ENCODE data around the gene HSD17B11. TPM values are rescaled to one million over a fixed set of nuclear protein-coding genes. Genes with fewer than 3 reads are reported as not detected.
"Not testable (repeated sequence)": the region's sequence is repeated elsewhere in the genome, so short reads cannot be mapped to it uniquely, and the experiment has no call there.

The HSD17B11 gene
- polyA plus RNA-seq, 2 of the 4 experiments (the other 2 are of a cell fraction) = 51.5 to 113 TPM

DNA sequence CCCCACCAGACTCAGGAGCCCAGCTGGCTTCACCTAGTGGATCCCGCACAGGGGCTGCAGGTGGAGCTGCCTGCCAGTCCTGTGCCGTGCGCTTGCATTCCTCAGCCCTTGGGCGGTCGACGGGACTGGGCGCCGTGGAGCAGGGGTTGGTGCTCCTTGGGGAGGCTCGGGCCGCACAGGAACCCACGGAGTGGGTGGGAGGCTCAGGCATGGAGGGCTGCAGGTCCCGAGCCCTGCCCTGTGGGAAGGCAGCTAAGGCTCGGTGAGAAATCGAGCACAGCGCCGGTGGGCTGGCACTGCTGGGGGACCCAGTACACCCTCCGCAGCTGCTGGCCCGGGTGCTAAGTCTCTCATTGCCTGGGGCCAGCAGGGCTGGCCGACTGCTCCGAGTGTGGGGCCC lies 4.9 kb upstream of the HSD17B11 start:
- ATAC-seq; POLR2A ChIA-PET; H3K4me1 ChIP-seq; H3K9me3 ChIP-seq; H3K4me2 ChIP-seq; FAIRE-seq; H3K27ac ChIP-seq; DNase-seq (ENCODE audit: low read depth in 1 of 2, low spot score in 1 of 2); H3K4me3 ChIP-seq: not testable (repeated sequence)
- no CpG with 5 or more reads among the region's 20 CpGs for WGBS (ENCODE audit: missing lambda C conversion rate)
- CTCF ChIA-PET = interaction anchor here (1.2 kb wide), 1 partner anchor 26 kb away, joined by 3 read pairs; the partner anchor contains the start of gene NUDT9

DNA sequence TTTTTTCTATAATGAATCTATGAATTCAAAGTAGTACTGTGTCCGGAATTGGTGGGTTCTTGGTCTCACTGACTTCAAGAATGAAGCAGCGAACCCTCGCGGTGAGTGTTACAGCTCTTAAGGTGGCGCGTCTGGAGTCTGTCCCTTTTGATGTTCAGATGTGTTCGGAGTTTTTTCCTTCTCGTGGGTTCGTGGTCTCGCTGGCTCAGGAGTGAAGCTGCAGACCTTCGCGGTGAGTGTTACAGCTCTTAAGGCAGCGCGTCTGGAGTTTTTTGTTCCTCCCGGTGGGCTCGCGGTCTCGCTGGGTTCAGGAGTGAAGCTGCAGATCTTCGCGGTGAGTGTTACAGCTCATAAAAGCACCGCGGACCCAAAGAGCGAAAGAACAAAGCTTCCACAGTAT lies 4.1 kb upstream of the HSD17B11 start:
- 89% methylated on average over 23 of the region's 23 CpGs for WGBS (ENCODE audit: missing lambda C conversion rate)
- H3K4me2 ChIP-seq; FAIRE-seq; H3K27ac ChIP-seq; POLR2A ChIA-PET; H3K4me3 ChIP-seq; H3K4me1 ChIP-seq; ATAC-seq; H3K9me3 ChIP-seq; DNase-seq (ENCODE audit: low read depth in 1 of 2, low spot score in 1 of 2): not testable (repeated sequence)
- CTCF ChIA-PET = interaction anchor here (1.6 to 2.1 kb wide), 2 partner anchors 10 to 19 kb away, joined by 3 to 8 read pairs; no protein-coding TSS in a partner anchor

DNA sequence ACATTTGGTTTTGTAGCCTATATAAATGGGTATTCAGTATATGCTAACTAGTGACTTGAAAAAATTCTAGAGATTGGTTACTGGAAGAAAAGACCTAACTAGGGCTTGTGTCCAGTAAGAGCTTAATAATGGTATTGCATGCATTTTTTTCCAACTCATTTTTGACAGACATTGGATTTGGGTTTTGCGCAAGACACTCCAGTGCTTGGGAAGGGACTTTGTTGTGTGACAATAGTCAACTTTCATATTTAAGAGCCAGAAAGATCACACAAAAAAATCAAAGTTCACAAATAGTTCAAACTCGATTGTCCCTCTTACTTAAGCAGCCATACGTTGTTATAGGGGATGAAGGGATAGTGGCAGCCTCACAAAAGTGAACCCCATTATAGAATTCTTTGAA lies 1.2 kb upstream of the HSD17B11 start:
- Histone ChIP-seq H3K4me2 (peak overlapping the region; percentile 63), H3K27ac (0 out of 6 replicates have a peak overlapping the region, but pooled peaks of 1 of the 2 experiments have one; percentile 16), H3K4me1 (peaks cover 6% of the 10 kb centered on the region; the same call in 1 of the 3 replicates), H3K4me3 (no peak overlapping the region), H3K9me3 (no peaks in the 10 kb centered on the region)
- FAIRE-seq = no peak
- no peak for DNase-seq (ENCODE audit: low read depth in 1 of 2, low spot score in 1 of 2)
- TF ChIP-seq NPAS2 (CRISPR knock-in tag; IDR thresholded peaks at IDR 0.05; ENCODE audit: borderline replicate concordance) (no peak), CEBPB (IDR thresholded peaks at IDR 0.05) (peak in 1 of 2 experiments; percentile 19; a peak in 2 of 4 replicates)
- ATAC-seq = no peak
- POLR2A ChIA-PET = interaction anchor here (0.6 to 1.8 kb wide), 2 partner anchors 19 to 30 kb away, joined by 4 to 5 read pairs; partner anchors contain the start of gene NUDT9
- WGBS (ENCODE audit: missing lambda C conversion rate) = 89% methylated on average over 3 of the region's 3 CpGs
- CTCF ChIA-PET = interaction anchor here (2.0 to 2.5 kb wide), 2 partner anchors 11 to 16 kb away, joined by 7 to 17 read pairs; no protein-coding TSS in a partner anchor

DNA sequence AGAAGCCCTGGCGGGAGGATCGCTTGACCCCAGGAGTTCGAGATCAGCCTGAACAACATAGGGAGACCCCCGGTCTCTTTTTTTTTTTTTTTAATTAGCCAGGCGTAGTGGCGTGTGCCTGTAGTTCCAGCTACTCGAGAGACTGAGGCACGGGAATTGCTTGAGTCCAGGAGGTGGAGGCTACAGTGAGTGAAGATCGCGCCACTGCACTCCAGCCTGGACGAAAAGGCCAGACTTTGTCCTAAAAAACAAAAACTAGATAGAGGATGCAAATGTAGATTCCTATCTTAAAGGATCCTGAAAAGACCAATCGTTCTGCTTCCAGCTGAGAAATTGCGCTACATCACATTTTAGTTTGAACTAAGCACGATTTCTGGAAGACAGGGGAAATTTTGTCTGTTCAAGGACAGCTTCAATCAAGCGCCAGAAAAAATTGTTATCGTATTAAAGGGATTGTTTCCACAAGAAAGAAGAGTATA lies 627 bp upstream of the HSD17B11 start:
- POLR2A ChIA-PET = interaction anchor here (0.6 to 2.3 kb wide), 8 partner anchors 9 to 45 kb away, joined by 3 to 28 read pairs (median 4); partner anchors contain the start of gene NUDT9
- ATAC-seq = peak; percentile 26 to 54; a peak in 3 of 6 replicates
- TF ChIP-seq CHD4 (IDR thresholded peaks at IDR 0.05; ENCODE audit: borderline replicate concordance) = no peak
- TF ChIP-seq KDM1A (IDR thresholded peaks at IDR 0.05; ENCODE audit: low read depth) = no peak
- TF ChIP-seq, protein P1, sequence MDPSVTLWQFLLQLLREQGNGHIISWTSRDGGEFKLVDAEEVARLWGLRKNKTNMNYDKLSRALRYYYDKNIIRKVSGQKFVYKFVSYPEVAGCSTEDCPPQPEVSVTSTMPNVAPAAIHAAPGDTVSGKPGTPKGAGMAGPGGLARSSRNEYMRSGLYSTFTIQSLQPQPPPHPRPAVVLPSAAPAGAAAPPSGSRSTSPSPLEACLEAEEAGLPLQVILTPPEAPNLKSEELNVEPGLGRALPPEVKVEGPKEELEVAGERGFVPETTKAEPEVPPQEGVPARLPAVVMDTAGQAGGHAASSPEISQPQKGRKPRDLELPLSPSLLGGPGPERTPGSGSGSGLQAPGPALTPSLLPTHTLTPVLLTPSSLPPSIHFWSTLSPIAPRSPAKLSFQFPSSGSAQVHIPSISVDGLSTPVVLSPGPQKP (IDR thresholded peaks at IDR 0.05; ENCODE audit: low read depth, low read length) = no peak
- TF ChIP-seq ZNF302 (CRISPR knock-in tag; IDR thresholded peaks at IDR 0.05) = no peak
- TF ChIP-seq CBX2 (IDR thresholded peaks at IDR 0.05; ENCODE audit: borderline replicate concordance, low read depth) = no peak
- no peak for TF ChIP-seq HOXB5 (CRISPR knock-in tag; IDR thresholded peaks at IDR 0.05)
- TF ChIP-seq BHLHE40 (IDR thresholded peaks at IDR 0.05; ENCODE audit: low read depth, low read length) = no peak

DNA sequence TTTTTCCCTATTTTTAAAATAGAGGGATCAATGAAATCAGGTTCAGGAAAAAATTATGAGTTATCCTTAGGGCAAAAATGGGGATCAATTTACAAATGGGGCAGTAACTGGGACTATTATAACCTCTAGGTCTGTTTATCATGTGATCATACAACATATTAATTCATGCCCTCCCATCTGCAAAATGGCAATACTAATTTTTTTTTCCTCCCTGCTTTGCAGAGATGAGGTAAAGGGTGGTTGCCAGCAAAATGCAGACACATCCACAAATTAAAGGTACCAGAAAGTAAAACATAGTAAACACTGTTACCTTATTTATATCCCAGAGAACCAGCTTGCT lies 467 bp downstream of the HSD17B11 start:
- no peak for FAIRE-seq
- peak overlapping the region; percentile 69 for H3K4me3 ChIP-seq
- peaks cover 7% of the 10 kb centered on the region; the same call in 1 of the 3 replicates for H3K4me1 ChIP-seq
- peak; percentile 23 to 29; a peak in 4 of 6 replicates for ATAC-seq
- no peaks in the 10 kb centered on the region for H3K9me3 ChIP-seq
- POLR2A ChIA-PET = interaction anchor here (0.7 to 2.3 kb wide), 9 partner anchors 10 to 484 kb away, joined by 3 to 28 read pairs (median 5); partner anchors contain the start of gene NUDT9
- H3K27ac ChIP-seq = peak overlapping the region; percentile 90 to 93
- CTCF ChIA-PET = interaction anchor here (0.9 to 2.5 kb wide), 5 partner anchors 9 to 468 kb away, joined by 3 to 17 read pairs (median 7); no protein-coding TSS in a partner anchor
- H3K4me2 ChIP-seq = peak overlapping the region; percentile 77
- DNase-seq (ENCODE audit: low read depth in 1 of 2, low spot score in 1 of 2) = peak in 1 of 2 experiments; percentile 18
- TF ChIP-seq FOSB (CRISPR knock-in tag; IDR thresholded peaks at IDR 0.05) (no peak), ZNF302 (CRISPR knock-in tag; IDR thresholded peaks at IDR 0.05) (no peak), HOXB13 (CRISPR knock-in tag; IDR thresholded peaks at IDR 0.05; ENCODE audit: low read depth) (no peak), KDM5A (IDR thresholded peaks at IDR 0.05) (no peak), TP53 (CRISPR knock-in tag; IDR thresholded peaks at IDR 0.05) (no peak), GATA3 (IDR thresholded peaks at IDR 0.05; ENCODE audit: borderline replicate concordance) (no peak), MAFK (IDR thresholded peaks at IDR 0.05; ENCODE audit: partially characterized antibody) (no peak), SMC3 (IDR thresholded peaks at IDR 0.05) (no peak)
- TF ChIP-seq, protein P2, sequence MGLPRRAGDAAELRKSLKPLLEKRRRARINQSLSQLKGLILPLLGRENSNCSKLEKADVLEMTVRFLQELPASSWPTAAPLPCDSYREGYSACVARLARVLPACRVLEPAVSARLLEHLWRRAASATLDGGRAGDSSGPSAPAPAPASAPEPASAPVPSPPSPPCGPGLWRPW (IDR thresholded peaks at IDR 0.05) = no peak
- TF ChIP-seq, protein P3, sequence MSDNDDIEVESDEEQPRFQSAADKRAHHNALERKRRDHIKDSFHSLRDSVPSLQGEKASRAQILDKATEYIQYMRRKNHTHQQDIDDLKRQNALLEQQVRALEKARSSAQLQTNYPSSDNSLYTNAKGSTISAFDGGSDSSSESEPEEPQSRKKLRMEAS (IDR thresholded peaks at IDR 0.05) = no peak
- TF ChIP-seq, protein P4, sequence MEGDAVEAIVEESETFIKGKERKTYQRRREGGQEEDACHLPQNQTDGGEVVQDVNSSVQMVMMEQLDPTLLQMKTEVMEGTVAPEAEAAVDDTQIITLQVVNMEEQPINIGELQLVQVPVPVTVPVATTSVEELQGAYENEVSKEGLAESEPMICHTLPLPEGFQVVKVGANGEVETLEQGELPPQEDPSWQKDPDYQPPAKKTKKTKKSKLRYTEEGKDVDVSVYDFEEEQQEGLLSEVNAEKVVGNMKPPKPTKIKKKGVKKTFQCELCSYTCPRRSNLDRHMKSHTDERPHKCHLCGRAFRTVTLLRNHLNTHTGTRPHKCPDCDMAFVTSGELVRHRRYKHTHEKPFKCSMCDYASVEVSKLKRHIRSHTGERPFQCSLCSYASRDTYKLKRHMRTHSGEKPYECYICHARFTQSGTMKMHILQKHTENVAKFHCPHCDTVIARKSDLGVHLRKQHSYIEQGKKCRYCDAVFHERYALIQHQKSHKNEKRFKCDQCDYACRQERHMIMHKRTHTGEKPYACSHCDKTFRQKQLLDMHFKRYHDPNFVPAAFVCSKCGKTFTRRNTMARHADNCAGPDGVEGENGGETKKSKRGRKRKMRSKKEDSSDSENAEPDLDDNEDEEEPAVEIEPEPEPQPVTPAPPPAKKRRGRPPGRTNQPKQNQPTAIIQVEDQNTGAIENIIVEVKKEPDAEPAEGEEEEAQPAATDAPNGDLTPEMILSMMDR (IDR thresholded peaks at IDR 0.05) = no peak
- TF ChIP-seq, protein P5, sequence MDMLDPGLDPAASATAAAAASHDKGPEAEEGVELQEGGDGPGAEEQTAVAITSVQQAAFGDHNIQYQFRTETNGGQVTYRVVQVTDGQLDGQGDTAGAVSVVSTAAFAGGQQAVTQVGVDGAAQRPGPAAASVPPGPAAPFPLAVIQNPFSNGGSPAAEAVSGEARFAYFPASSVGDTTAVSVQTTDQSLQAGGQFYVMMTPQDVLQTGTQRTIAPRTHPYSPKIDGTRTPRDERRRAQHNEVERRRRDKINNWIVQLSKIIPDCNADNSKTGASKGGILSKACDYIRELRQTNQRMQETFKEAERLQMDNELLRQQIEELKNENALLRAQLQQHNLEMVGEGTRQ (IDR thresholded peaks at IDR 0.05) = no peak
- TF ChIP-seq, protein P6, sequence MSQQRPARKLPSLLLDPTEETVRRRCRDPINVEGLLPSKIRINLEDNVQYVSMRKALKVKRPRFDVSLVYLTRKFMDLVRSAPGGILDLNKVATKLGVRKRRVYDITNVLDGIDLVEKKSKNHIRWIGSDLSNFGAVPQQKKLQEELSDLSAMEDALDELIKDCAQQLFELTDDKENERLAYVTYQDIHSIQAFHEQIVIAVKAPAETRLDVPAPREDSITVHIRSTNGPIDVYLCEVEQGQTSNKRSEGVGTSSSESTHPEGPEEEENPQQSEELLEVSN (IDR thresholded peaks at IDR 0.05; ENCODE audit: borderline replicate concordance, low read depth) = no peak

More for the DNA sequence above, 627 bp upstream of the HSD17B11 start:
- Histone ChIP-seq H3K27ac (peak overlapping the region; percentile 90 to 93), H3K4me3 (peak overlapping the region; percentile 69), H3K9me3 (no peaks in the 10 kb centered on the region), H3K4me1 (peaks cover 7% of the 10 kb centered on the region; the same call in 1 of the 3 replicates), H3K4me2 (peak overlapping the region; percentile 63)
- CTCF ChIA-PET = interaction anchor here (1.3 to 2.5 kb wide), 3 partner anchors 10 to 16 kb away, joined by 7 to 17 read pairs (median 10); no protein-coding TSS in a partner anchor
- WGBS (ENCODE audit: missing lambda C conversion rate) = 16% methylated on average over 16 of the region's 16 CpGs
- no peak for FAIRE-seq
- no peak for DNase-seq (ENCODE audit: low read depth in 1 of 2, low spot score in 1 of 2)
